Upper lobe of right lung (tissue), 1 donor: ENCODE data around the gene GLDN. TPM values are rescaled to one million over a fixed set of nuclear protein-coding genes. Genes with fewer than 3 reads are reported as not detected.
"Not testable (repeated sequence)": the region's sequence is repeated elsewhere in the genome, so short reads cannot be mapped to it uniquely, and the experiment has no call there.

Source experiments
- ATAC-seq: fragments of 200-7000 bp; cut with Tn5 transposase; one replicate; pipeline ENCODE4 v1.9.1; 2020; ENCODE audit warnings: mild to moderate bottlenecking, moderate library complexity
- DNase-seq: peaks from one replicate; pipeline ENCODE4 v3.0.0-alpha.2; 2020
- H3K27ac ChIP-seq: fragments of 200-600 bp; one replicate; pipeline ENCODE4 v1.8.0; 2022
- H3K27me3 ChIP-seq: fragments of 200-600 bp; one replicate; pipeline ENCODE4 v1.8.0; 2022; ENCODE audit warnings: mild to moderate bottlenecking
- H3K36me3 ChIP-seq: fragments of 200-600 bp; one replicate; pipeline ENCODE4 v1.8.0; 2022
- H3K4me1 ChIP-seq: fragments of 200-600 bp; one replicate; pipeline ENCODE4 v1.8.0; 2022
- H3K4me3 ChIP-seq: fragments of 200-600 bp; one replicate; pipeline ENCODE4 v1.8.0; 2022; ENCODE audit warnings: mild to moderate bottlenecking
- H3K9me3 ChIP-seq: fragments of 200-600 bp; one replicate; pipeline ENCODE4 v1.8.0; 2022
- intact Hi-C: fragments of 100-400 bp; cut with DNase I; formaldehyde crosslinking; loops from one replicate; pipeline ENCODE4 v1.11.0; 2022
- total RNA-seq: library from RNA; stranded (reverse); fragmentation: NEBNext Ultra II Directional; extraction: Animal tissue kit (Norgen Biotek cat#: 25700); gene quantifications from one replicate; pipeline ENCODE4 v1.2.1, GENCODE V29; 2021
- TF ChIP-seq, protein P1 (sequence below): fragments of 200-600 bp; IDR thresholded peaks from one replicate; pipeline ENCODE4 v1.8.0; 2022; ENCODE audit warnings: antibody characterized with exemption
- donor health status: DM: no; HTN: yes; CAD: no; lungs with severe emphysema.

Gene GLDN
- total RNA-seq, 1 donor from 2014 or later: 21.8 TPM

DNA sequence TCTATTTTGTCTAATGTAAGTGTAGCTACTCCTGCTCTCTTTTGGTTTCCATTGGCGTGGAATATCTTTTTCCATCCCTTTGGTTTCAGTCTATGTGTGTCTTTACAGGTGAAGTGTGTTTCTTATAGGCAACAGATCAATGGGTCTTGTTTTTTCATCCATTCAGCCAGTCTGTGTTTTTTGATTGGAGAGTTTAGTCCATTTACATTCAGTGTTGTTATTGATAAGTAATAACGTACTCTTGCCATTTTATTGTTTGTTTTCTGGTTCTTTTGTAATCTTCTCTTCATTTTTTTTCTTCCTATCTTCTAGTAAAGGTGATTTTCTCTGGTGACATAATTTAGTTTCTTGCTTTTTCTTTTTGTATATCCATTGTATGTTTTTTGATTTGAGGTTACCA is 97.1 kb downstream of the GLDN start:
- ATAC-seq: no peak
- H3K4me3 ChIP-seq: no peak overlapping the region

DNA sequence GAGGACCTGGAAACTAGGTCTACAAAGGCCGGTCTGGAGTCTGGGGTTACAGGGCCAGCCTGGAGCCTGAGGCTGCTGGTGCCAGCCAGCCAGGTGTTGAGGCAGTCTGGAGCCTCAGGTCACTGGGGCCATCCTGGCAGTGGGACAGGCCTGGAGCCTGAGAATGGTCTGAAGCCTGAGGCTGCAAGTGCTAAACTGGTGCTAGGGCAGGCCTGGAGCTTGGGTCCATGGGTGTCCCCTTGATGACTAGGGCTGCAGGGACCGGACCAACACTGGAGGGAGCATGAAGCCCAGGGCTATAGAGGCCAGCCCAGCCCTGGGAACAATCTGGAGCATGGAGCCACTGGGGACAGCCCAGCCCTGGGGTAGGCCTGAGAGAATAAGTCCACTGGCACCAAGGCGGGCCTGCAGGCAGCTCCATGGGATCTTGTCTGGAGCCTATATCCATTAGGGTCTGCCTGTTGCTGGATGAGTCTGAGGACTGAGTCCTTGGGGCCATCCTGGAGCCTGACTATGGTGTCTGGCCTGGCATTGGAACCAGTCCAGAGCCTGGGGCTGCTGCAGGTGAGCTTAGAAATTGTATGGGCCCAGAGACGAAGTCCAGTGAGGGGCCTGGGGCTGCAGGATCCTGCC is 101.9 kb downstream of the GLDN start:
- H3K4me1 ChIP-seq: no peaks in the 10 kb centered on the region
- peak; percentile 45 for ATAC-seq
- intact Hi-C loops: no loop called here
- H3K9me3 ChIP-seq: no peaks in the 10 kb centered on the region
- DNase-seq: no peak
- TF ChIP-seq, protein P1, sequence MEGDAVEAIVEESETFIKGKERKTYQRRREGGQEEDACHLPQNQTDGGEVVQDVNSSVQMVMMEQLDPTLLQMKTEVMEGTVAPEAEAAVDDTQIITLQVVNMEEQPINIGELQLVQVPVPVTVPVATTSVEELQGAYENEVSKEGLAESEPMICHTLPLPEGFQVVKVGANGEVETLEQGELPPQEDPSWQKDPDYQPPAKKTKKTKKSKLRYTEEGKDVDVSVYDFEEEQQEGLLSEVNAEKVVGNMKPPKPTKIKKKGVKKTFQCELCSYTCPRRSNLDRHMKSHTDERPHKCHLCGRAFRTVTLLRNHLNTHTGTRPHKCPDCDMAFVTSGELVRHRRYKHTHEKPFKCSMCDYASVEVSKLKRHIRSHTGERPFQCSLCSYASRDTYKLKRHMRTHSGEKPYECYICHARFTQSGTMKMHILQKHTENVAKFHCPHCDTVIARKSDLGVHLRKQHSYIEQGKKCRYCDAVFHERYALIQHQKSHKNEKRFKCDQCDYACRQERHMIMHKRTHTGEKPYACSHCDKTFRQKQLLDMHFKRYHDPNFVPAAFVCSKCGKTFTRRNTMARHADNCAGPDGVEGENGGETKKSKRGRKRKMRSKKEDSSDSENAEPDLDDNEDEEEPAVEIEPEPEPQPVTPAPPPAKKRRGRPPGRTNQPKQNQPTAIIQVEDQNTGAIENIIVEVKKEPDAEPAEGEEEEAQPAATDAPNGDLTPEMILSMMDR: no peak
- no peak overlapping the region for H3K27ac ChIP-seq
- H3K27me3 ChIP-seq: no peaks in the 10 kb centered on the region
- peaks cover 4% of the 10 kb centered on the region for H3K36me3 ChIP-seq
- H3K4me3 ChIP-seq: no peak overlapping the region

More for the DNA sequence above, 97.1 kb downstream of the GLDN start:
- intact Hi-C loops: no loop called here
- DNase-seq: no peak
- no peaks in the 10 kb centered on the region for H3K36me3 ChIP-seq
- H3K4me1 ChIP-seq: no peaks in the 10 kb centered on the region
- no peaks in the 10 kb centered on the region for H3K9me3 ChIP-seq
- H3K27ac ChIP-seq: no peak overlapping the region
- H3K27me3 ChIP-seq: no peaks in the 10 kb centered on the region
- TF ChIP-seq, protein P1: no peak

DNA sequence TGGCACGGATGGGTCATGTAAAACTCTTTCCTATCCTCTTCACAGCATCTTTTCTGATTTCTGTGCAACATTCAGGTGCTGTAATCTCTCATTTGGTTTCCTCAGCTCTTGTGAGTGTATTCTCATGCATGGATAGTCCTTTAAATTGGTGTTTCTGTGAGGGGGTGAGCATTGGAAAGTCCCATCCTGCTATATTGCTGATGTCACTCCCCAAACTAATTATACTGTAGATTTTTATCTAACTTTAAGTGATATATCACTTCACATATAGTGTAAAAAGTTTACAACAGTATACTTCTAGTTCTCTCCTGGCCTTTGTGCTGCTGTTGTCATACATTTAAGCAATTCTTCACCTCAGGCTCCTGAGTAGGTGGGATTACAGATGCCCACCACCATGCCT is 102.7 kb downstream of the GLDN start:
- no peak for ATAC-seq

DNA sequence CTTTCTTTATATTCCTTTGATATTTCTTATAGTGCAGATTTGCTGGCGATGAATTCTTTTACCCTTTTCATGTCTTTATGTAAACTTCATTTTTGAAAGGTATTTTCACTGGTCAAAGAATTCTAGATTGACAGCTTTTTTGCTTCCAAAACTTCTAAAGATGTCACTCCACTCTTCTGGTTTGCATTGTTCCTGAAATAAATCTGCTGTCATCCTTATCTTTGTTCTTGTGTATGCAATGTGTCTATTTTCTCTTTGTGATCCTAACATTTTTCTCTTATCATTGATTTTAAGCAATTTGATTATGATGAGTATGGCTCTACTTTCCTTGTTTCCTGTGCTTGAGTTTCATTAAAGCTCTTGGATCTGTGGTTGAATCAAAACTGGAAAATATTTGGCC is 103.4 kb downstream of the GLDN start:
- H3K4me1 ChIP-seq: no peaks in the 10 kb centered on the region
- intact Hi-C loops: no loop called here
- ATAC-seq (no peak), DNase-seq (no peak)
- TF ChIP-seq, protein P1: no peak
- no peak overlapping the region for H3K27ac ChIP-seq
- no peaks in the 10 kb centered on the region for H3K27me3 ChIP-seq
- peaks cover 18% of the 10 kb centered on the region for H3K36me3 ChIP-seq
- H3K4me3 ChIP-seq: no peak overlapping the region
- no peaks in the 10 kb centered on the region for H3K9me3 ChIP-seq

More for the DNA sequence above, 102.7 kb downstream of the GLDN start:
- Histone ChIP-seq H3K27me3 (no peaks in the 10 kb centered on the region), H3K4me3 (no peak overlapping the region), H3K36me3 (peaks cover 11% of the 10 kb centered on the region), H3K4me1 (no peaks in the 10 kb centered on the region), H3K27ac (no peak overlapping the region), H3K9me3 (no peaks in the 10 kb centered on the region)
- intact Hi-C loops: no loop called here
- TF ChIP-seq, protein P1: no peak
- no peak for DNase-seq

GRCh38 chr15:51446029-51446744 is 104.7 kb downstream of the GLDN start:
- intact Hi-C loops, DNase-seq, H3K9me3 ChIP-seq, H3K27ac ChIP-seq, H3K4me1 ChIP-seq, ATAC-seq, H3K4me3 ChIP-seq, H3K27me3 ChIP-seq: not testable (repeated sequence)
- H3K36me3 ChIP-seq: peaks cover 31% of the 10 kb centered on the region

DNA sequence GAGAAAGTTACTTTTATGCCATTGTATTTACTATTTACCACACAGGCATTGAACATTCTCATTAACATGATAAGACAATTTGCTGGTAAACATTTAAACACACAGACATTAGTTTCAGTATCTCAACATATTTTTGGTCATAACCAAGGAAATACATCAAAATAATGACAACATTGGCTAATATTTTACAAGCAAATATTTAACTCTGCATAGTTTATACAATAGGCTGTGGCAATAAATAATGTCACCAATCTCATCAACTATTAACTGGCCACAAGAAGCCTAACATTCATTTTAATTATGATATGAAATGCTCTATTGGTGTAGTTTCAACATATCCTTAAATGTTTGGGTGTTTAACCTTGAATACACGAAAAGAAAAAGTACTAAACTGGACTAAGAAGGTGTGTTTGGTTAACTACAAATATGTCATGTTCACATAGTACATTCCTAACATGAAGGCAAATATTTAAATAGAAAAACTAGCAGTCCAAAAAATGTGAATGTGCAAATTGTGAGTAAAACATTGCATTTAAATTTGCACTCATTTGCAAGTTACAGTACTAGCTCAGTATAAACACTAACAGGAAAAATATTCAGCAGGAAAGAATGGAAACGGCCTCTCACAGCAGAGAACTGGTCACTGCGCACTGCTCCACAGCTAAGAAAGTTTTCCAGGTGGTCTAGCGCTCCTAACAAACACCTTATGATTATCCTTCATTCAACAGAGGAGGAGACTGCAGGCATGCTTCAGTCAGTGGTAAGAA is 106.6 kb downstream of the GLDN start:
- TF ChIP-seq, protein P1: no peak
- Histone ChIP-seq H3K4me1 (no peaks in the 10 kb centered on the region), H3K27me3 (no peaks in the 10 kb centered on the region), H3K36me3 (peaks cover 46% of the 10 kb centered on the region), H3K4me3 (no peak overlapping the region), H3K27ac (no peak overlapping the region), H3K9me3 (no peaks in the 10 kb centered on the region)
- intact Hi-C loops: no loop called here
- no peak for DNase-seq
- ATAC-seq: no peak
